ENCODE data around the gene ITGA1. TPM values are rescaled to one million over a fixed set of nuclear protein-coding genes. Genes with fewer than 3 reads are reported as not detected.

Gene ITGA1
- polyA plus RNA-seq, 1 donor (not counting 4 experiments of a cell fraction or from before 2014, with no cell fraction given), result 1.4 TPM

- dilution Hi-C loops (cut with MboI; ENCODE audit: extremely low pct_ligation_motif_present, low sequenced_read_pairs), result no loop called here
- no peak overlapping the region for H3K9ac ChIP-seq (ENCODE audit: control insufficient read depth, extremely low read depth, insufficient read depth, low read length)
- DNase-seq (ENCODE audit: low read depth, low spot score) (no peak), FAIRE-seq (no peak)
- no peak for TF ChIP-seq EZH2 (IDR thresholded peaks at IDR 0.05; ENCODE audit: low read length)
- TF ChIP-seq, protein P1, sequence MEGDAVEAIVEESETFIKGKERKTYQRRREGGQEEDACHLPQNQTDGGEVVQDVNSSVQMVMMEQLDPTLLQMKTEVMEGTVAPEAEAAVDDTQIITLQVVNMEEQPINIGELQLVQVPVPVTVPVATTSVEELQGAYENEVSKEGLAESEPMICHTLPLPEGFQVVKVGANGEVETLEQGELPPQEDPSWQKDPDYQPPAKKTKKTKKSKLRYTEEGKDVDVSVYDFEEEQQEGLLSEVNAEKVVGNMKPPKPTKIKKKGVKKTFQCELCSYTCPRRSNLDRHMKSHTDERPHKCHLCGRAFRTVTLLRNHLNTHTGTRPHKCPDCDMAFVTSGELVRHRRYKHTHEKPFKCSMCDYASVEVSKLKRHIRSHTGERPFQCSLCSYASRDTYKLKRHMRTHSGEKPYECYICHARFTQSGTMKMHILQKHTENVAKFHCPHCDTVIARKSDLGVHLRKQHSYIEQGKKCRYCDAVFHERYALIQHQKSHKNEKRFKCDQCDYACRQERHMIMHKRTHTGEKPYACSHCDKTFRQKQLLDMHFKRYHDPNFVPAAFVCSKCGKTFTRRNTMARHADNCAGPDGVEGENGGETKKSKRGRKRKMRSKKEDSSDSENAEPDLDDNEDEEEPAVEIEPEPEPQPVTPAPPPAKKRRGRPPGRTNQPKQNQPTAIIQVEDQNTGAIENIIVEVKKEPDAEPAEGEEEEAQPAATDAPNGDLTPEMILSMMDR (optimal IDR thresholded peaks at IDR 0.05 in 1 of 3, IDR thresholded peaks at IDR 0.05 in 1 of 3, conservative IDR thresholded peaks at IDR 0.05 in 1 of 3; ENCODE audit: extremely low read depth in 1 of 3, insufficient read depth in 2 of 3, low read length in 3 of 3), result no peak
- H3K4me1 ChIP-seq (ENCODE audit: control insufficient read depth, extremely low read depth, insufficient read depth, low read length), result no peaks in the 10 kb centered on the region
- no peak overlapping the region for H3K4me2 ChIP-seq (ENCODE audit: control insufficient read depth, extremely low read depth, insufficient read depth, low read depth, low read length)
- H3K79me2 ChIP-seq (ENCODE audit: control insufficient read depth, insufficient read depth, low read length), result no peaks in the 10 kb centered on the region
- H2AFZ ChIP-seq (ENCODE audit: control insufficient read depth, low read length), result no peak overlapping the region
- no peaks in the 10 kb centered on the region for H3K9me1 ChIP-seq (ENCODE audit: control insufficient read depth, extremely low read depth, insufficient read depth, low read length)
- no peak overlapping the region for H3K4me3 ChIP-seq (ENCODE audit: control insufficient read depth in 2 of 3, extremely low read depth in 1 of 3, insufficient read depth in 2 of 3, low read depth in 1 of 3, low read length in 3 of 3)
- no peaks in the 10 kb centered on the region for H4K20me1 ChIP-seq (ENCODE audit: control insufficient read depth, extremely low read depth, insufficient read depth, low read length)
- H3K27ac ChIP-seq (ENCODE audit: control insufficient read depth, insufficient read depth, low read length), result no peak overlapping the region
- H3K9me3 ChIP-seq (ENCODE audit: control insufficient read depth, low read depth, low read length), result no peaks in the 10 kb centered on the region
- H3K36me3 ChIP-seq (ENCODE audit: control insufficient read depth in 2 of 2, extremely low read depth in 1 of 2, insufficient read depth in 2 of 2, low read length in 2 of 2), result no peaks in the 10 kb centered on the region
- H3K27me3 ChIP-seq (ENCODE audit: control insufficient read depth, extremely low read depth, insufficient read depth, low read length), result no peaks in the 10 kb centered on the region
Measured at GRCh38 chr5:52746539-52746938, 41.2 kb upstream of the ITGA1 start.

GRCh38 chr5:52748590-52748989 lies 39.1 kb upstream of the ITGA1 start:
- Histone ChIP-seq H3K36me3 (ENCODE audit: control insufficient read depth in 2 of 2, extremely low read depth in 1 of 2, insufficient read depth in 2 of 2, low read length in 2 of 2) (no peaks in the 10 kb centered on the region), H4K20me1 (ENCODE audit: control insufficient read depth, extremely low read depth, insufficient read depth, low read length) (no peaks in the 10 kb centered on the region), H3K4me1 (ENCODE audit: control insufficient read depth, extremely low read depth, insufficient read depth, low read length) (no peaks in the 10 kb centered on the region), H3K9me1 (ENCODE audit: control insufficient read depth, extremely low read depth, insufficient read depth, low read length) (no peaks in the 10 kb centered on the region), H3K27ac (ENCODE audit: control insufficient read depth, insufficient read depth, low read length) (no peak overlapping the region), H3K79me2 (ENCODE audit: control insufficient read depth, insufficient read depth, low read length) (no peaks in the 10 kb centered on the region), H3K9ac (ENCODE audit: control insufficient read depth, extremely low read depth, insufficient read depth, low read length) (no peak overlapping the region), H2AFZ (ENCODE audit: control insufficient read depth, low read length) (no peak overlapping the region), H3K4me3 (ENCODE audit: control insufficient read depth in 2 of 3, extremely low read depth in 1 of 3, insufficient read depth in 2 of 3, low read depth in 1 of 3, low read length in 3 of 3) (no peak overlapping the region), H3K9me3 (ENCODE audit: control insufficient read depth, low read depth, low read length) (no peaks in the 10 kb centered on the region), H3K4me2 (ENCODE audit: control insufficient read depth, extremely low read depth, insufficient read depth, low read depth, low read length) (no peak overlapping the region), H3K27me3 (ENCODE audit: control insufficient read depth, extremely low read depth, insufficient read depth, low read length) (no peaks in the 10 kb centered on the region)
- dilution Hi-C loops (cut with MboI; ENCODE audit: extremely low pct_ligation_motif_present, low sequenced_read_pairs), result no loop called here
- no peak for TF ChIP-seq EZH2 (IDR thresholded peaks at IDR 0.05; ENCODE audit: low read length)
- TF ChIP-seq, protein P1 (optimal IDR thresholded peaks at IDR 0.05 in 1 of 3, IDR thresholded peaks at IDR 0.05 in 1 of 3, conservative IDR thresholded peaks at IDR 0.05 in 1 of 3; ENCODE audit: extremely low read depth in 1 of 3, insufficient read depth in 2 of 3, low read length in 3 of 3), result no peak
- no peak for DNase-seq (ENCODE audit: low read depth, low spot score)
- FAIRE-seq, result no peak
